GM12878 (cell line): ENCODE data around the gene FBLIM1.

Experiments used
- E2F4 ChIP-seq: IDR thresholded peaks from 2 replicates; pipeline ENCODE4 v1.6.1; 2012; ENCODE audit warnings: low read depth, low read length, improper control_type of control experiment
- MAX ChIP-seq: IDR thresholded peaks from 2 replicates; pipeline ENCODE4 v1.6.1; 2012; ENCODE audit warnings: low read depth, low read length, improper control_type of control experiment
- POLR2A ChIP-seq: IDR thresholded peaks from 2 replicates; pipeline ENCODE4 v1.6.1; 2011; ENCODE audit warnings: low read depth, mild to moderate bottlenecking, low read length
- SREBF2 ChIP-seq: IDR thresholded peaks from 2 replicates; pipeline ENCODE4 v1.6.1; 2012; ENCODE audit warnings: mild to moderate bottlenecking, low read length

- TF ChIP-seq MAX, result no peak
- TF ChIP-seq POLR2A, result no peak
- no peak for TF ChIP-seq E2F4
- no peak for TF ChIP-seq SREBF2
These were observed 28.2 kb upstream of the FBLIM1 start for GRCh38 chr1:15730423-15730822.
